Daoy (cell line): ENCODE measurements around the gene CNTF. TPM values are rescaled to one million over a fixed set of nuclear protein-coding genes. Genes with fewer than 3 reads are reported as not detected.
A peak's percentile ranks its signal among the peaks of the same experiment; 100 is the strongest.
"Not testable (repeated sequence)": the region's sequence is repeated elsewhere in the genome, so short reads cannot be mapped to it uniquely, and the experiment has no call there.

Source experiments
- DNase-seq: peaks from one replicate; pipeline ENCODE4 v3.0.0-alpha.2; 2015; ENCODE audit warnings: low read depth
- total RNA-seq: library from RNA; depleted of rRNA; stranded (reverse); fragments of >200 nt; shearing (Covaris generic); gene quantifications from 2 replicates; pipeline ENCODE4 v1.2.3, GENCODE V29; 2014; rRNA removed

The CNTF gene, protein sequence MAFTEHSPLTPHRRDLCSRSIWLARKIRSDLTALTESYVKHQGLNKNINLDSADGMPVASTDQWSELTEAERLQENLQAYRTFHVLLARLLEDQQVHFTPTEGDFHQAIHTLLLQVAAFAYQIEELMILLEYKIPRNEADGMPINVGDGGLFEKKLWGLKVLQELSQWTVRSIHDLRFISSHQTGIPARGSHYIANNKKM
- 0.65 and 1.8 TPM in 2 replicates for total RNA-seq

DNA sequence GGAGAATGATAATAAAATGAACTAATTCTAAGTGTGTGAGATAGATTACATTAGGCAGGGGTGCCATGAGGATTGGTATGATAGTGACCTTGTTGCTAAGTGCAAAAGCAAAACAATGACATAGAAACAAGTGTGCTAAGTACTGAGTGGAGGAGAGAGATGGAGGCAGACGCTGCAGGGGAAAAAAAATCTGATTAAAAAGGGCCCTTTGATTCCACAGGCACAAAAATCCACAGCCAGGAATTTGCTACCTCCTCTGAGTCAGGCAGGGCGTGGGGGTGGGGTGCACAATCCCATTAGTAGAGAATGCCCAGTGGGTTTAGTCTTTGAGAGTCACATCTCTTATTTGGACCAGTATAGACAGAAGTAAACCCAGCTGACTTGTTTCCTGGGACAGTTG, at the start of gene CNTF:
CNTF (plus strand) TSS at position 322 of the 400 bp plus-strand sequence. CDS start 88 bp downstream, outside the sequence.
- DNase-seq = no peak

DNA sequence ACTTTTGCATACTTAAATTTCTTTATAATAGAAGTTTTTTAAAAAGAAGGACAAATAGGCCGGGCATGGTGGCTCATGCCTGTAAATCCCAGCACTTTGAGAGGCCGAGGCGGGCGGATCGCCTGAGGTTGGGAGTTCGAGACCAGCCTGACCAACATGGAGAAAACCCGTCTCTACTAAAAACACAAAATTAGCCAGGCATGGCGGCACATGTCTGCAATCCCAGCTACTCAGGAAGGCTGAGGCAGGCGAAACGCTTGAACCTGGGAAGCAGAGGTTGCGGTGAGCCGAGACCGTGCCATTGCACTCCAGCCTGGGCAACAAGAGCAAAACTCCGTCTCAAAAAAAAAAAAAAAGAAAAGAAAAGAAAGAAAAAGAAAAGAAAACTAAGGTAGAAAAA, 49.6 kb upstream of the CNTF start:
- not testable (repeated sequence) for DNase-seq

DNA sequence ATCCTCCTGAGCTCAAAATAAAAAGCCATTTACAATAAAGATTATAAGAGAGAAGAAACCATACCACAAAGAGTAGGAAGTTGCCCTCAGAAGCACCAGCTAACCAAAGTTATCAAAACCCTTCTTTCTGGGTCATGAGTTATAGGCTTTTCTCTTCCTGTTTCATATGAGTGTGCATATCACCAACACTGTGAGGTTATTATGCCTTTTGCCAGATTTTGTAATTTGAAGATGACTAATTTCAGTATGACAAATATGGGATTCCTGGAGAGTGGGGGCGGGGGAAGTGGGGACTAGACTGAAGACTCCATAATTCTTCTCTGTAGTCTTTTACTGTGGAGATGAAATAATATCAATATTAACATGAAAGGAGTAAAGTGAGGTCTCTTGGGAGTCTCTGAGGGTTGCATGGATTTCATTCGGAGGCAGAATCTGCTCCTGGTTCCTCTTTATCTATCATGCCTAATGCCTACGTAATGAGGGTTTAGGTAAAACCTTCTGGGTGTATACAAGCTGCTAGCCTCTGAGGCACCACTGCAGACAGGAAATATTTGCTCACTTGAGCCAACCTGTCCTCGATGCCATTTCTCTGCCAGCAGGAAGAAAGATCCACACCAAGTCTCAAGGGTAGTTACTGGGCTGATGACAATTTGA, 48.9 kb upstream of the CNTF start:
- peak; percentile 84 for DNase-seq

DNA sequence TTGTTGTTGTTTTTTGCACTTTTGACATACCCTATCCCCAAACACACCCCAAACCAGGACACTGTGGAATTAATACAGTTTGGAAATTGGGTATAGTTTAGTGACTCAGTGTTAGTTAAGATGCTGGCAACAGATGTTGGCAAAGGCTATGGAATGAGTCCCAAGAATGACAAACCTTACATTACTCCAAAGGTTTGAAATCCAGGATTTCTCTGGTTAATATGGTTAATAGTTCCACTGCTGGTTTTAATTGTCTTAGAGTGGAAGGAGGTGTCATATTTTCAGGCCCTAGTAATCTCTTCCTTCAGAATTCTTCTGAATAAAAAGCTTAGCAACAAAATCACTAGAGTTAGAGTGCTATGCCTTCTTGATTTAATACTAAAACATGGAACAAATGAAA, 47.6 kb upstream of the CNTF start:
- peak; percentile 30 for DNase-seq

DNA sequence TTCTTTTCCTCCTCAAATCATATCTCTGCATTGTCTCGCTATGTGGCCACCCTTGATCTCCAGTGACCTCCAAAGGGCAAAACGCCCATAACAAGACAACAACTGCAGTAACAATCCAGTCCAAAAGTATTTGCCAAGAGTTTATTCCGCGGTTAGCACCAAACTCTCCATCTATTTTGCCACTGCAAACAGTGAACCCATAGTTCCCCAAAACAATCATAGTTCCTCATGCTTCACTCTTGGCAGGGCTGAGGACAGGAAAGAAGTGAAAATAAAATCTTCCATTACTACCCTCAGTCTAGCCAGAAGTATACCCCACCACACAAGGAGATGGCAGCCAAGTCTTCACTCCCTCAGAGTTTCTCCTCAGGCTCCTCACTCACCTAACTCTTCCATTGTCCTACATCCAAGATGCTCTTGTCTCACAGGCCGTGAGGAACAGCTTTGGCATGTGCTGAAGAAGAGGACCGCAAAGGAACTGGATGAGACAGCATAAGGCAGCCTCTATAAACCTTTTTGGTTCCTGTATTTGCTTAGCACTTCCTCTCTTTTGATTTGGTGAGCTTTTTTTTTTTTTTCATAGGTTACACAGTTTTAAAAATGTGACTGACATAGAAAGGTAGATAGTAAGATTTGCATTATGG, 47.0 kb upstream of the CNTF start, which contains the start of gene LPXN:
LPXN (minus strand) TSS at position 480 of the 644 bp plus-strand sequence; CDS start at position 396, 84 bp downstream.
- peak; percentile 80 for DNase-seq

DNA sequence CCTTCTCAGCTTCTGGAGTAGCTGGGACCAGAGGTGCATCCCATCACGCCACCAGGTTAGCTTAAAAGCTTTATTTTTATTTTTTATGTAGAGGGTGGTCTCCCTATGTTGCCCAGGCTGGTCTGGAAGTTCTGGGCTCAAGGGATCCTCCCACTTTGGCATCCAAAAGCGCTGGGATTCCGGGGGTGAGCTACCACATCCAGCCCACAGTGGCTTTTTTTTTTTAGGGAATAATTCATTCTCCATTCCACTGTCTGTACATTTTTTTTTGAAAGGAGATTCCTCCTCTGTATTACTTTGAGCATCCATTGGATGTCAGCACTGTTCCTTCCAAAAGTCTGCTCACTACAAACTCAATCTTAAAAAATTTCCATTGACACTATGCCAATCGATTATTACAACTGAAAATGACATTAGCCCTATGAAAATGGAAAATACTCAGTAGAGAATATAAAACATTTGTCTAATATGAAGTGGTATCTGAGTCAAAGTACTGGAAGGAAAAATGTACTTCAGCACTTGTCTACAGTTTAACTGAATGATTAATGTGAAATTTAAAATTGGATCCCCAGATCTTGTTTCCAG, 45.5 kb upstream of the CNTF start:
- peak; percentile 40 for DNase-seq

DNA sequence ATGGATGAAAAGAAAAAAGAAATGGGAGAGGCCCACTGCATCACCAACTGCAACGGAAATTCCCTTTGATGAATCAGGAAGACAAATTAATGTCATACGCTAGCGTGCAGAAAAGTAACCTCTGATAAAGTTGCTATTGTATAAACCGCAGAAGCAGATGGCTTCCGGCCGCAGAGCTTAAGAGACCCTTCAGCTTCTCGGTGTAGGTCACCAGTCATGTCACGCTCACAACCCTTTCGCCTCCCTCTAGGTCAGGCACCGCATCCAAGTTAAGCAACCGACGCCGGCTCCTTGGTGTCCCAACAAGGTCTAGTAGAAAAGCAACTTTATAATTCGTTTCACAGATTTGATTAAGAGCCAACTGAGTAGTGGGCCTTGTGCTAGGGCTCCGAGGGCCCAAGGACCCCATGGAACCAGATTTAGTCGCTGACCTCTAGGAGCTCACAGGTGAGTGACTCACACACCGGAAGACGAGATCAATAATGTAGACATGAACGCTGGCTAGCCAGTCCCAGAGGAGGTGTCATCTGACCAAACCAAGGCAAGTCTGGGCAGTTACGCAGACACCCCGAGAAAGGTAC, 44.8 kb upstream of the CNTF start:
- peak; percentile 92 for DNase-seq

DNA sequence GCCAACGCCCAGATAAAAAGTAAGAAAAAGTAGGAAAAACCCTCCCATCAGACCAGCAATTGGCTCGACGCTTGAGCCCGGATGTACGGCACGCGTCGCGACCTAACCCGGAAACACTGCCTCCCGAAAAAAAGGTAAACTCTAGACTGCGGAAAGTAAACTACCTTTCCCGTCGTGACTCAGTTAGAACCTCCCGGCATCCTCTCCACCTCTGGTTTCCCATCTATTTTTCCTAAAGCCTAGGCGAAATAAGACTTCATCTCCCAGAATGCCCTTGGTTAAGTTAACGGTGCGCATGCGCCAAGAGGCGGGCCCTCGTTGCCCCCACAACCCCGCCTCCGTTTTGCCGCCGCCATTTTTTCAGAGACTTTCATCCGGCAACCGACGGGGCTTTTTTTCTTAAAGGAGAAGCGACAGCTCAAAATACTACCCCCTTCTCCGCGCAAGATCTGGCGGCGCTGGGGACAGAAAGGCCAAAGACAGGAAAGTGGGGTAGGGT, 44.3 kb upstream of the CNTF start:
- DNase-seq = peak; percentile 96

DNA sequence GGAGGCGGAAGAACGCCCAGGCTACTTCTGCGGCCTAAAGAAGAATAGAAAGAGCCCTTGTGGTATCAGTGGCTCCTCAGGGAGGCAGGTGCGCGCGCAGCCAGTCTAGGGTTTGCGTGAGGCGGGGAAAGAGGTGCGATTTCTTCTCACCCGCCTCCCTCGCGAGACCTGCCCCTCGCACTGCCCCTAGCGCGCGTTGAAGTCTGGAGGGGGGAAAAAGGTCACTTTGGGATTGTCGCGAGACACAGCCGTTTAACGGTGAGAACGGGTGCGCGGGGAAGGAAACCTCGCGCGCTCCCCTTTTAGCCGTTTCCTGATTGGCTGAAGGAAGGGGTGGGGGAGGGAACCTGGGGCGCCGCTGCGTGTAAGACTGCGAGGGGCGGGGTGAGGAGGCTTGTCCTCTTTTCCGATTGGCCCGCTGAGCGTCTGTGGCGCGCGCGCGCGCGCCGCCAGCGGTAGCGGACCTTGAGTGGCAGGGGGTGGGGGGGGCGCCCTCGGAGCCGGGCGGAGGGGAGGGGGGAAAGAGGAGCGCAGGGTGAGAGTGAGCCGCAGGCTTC, 43.8 kb upstream of the CNTF start, which contains the start of gene ZFP91:
ZFP91 (plus strand) TSS at position 429 of the 557 bp plus-strand sequence. CDS start 219 bp downstream, outside the sequence.
- peak; percentile 98 for DNase-seq

DNA sequence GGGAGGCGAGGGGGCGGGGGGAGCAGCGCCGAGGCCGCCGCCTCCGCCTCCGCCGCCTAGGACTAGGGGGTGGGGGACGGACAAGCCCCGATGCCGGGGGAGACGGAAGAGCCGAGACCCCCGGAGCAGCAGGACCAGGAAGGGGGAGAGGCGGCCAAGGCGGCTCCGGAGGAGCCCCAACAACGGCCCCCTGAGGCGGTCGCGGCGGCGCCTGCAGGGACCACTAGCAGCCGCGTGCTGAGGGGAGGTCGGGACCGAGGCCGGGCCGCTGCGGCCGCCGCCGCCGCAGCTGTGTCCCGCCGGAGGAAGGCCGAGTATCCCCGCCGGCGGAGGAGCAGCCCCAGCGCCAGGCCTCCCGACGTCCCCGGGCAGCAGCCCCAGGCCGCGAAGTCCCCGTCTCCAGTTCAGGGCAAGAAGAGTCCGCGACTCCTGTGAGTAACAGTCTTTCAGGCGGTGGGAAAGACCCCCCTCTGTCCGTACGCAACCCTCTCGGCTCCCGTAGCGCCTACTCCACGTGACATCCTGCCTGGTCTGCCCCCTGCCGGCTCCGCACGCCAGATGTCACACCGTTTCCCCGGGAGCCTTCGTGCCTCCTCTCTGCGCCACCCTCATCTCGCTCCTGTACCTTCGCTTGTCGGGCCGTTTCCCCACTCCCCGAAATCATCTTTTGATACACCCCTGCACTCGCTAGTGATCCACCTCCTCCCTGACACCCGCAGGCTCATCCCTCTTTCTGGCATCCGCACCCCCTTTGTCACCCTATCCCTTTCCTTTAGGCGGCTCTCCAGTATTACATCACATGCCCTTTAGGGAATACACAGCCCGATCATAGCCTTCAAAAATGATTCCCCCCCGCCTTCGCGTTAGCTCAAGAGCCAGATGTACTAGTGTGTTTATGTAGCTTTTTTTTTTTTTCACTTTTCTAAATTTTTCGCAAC, 43.0 kb upstream of the CNTF start:
- DNase-seq = peak; percentile 95

DNA sequence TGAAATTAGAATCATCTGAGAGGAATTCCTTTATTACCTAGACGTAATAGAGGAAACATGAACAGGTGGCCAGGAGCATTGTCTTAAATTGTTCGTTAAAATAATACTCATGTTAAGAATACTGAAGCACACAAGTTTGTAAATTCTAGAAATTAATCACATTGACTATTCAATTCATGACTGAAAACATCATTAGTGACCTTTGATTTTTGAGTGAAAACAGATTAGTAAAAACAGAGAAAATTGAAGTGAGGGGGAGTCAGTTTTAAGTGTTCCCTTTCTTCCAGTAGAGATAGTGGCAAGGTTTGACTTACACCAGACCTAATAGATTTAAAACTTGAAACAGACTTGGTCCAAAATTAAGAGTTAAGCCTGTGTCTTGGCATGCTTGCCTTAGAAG, 42.2 kb upstream of the CNTF start:
- DNase-seq = no peak

DNA sequence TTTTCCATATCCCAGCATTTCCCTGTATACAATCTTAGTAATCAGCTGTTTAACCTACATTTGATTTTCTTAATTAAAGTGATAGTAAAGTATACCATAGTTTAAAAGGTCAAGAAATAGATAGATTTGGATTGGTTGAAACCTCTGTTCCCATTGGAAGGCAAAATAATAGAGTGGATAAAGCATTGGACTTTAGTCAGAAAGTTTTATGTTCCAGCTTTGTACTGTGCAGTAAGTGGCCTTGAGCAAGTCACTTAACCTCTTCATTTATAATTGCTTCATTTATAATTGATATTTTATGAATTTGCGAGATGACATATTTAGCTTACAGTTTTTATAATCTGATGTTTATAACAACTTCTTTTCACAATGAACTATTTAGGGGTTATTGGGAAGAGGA, 40.0 kb upstream of the CNTF start:
- no peak for DNase-seq

DNA sequence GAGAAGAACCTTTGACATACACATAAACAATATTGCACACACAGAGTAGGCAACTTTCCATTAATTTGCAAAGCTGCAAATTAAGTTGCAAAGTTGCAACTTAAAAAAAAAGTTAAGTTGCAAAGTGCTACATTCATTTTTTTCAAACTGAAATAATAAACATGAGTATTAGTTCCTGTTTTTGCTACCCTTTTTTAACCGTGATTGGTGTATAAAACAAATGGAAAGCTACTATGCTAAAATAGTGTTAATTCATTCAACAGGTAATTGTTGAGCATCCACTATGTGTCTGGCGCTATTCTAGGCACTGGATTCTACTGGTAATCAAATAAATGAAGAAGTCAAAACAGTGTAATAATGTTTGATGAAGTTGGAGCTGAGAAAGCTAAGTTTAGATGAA, 35.5 kb upstream of the CNTF start:
- DNase-seq = no peak

DNA sequence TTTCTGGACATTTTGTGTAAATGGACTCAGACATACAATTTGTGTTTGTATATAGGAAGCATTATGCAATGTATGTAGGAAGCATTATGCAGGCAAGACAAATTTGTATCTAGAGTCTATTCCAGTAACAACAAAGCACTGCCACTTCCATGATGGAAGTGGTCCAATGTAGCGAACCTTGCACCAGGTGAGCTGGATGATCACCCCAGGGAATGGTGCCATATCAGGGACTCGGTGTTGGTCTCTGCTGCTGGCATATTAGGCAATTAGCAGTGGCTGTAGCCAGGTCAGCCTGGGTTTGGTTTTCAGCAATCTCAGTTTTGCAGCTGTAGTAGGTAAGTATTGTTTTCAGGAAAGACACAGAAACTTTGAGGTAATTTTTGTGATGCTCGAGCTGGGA, 30.8 kb upstream of the CNTF start:
- DNase-seq = no peak

DNA sequence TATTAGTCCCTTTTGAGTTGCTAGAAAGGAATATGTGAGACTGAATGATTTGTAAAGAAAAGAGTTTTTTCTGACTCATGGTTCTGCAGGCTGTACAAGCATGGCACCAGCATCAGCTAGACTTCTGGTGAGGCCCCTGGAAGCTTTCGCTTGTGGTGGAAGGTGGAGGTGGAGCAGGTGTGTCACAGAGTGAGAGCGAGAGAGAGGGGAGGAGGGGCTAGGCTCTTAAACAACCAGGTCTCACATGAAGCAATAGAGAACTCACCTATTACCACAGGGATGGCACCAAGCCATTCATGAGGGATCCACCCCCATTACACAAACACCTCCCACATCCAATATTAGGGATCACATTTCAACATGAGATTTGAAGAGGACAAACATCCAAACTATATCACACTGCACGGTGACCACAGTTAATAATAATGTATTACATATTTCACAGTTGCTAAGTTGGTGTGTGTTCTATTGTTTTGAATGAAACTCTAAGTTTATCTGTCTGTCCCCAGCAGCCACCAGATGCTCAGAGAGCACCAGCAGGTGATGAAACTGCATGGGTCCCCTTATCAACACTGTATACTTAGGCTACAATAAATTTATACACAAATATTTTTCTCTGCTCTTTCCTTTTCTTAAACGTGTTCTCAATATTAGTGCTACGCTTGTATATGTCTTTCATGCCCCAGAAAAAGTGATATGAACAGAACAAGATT, 29.5 kb upstream of the CNTF start:
- no peak for DNase-seq

DNA sequence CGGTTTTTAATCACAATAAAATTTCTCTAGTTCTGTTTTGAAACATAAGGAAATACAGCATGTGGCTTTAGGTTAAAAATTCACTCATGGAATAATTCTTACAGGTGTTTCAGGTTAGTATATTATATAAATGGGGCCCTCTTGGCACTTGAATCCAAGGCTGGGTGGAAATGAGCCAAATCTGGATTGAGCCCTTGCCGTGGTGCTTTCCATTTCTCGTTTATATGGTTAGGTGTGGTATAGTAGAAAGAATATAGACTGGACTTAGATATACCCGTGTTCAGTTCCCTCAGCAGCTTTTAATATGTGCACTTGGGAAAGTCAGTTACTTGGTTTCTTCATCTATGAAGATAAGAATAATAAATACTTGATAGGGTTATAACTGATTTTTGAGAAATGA, 27.6 kb upstream of the CNTF start:
- no peak for DNase-seq

DNA sequence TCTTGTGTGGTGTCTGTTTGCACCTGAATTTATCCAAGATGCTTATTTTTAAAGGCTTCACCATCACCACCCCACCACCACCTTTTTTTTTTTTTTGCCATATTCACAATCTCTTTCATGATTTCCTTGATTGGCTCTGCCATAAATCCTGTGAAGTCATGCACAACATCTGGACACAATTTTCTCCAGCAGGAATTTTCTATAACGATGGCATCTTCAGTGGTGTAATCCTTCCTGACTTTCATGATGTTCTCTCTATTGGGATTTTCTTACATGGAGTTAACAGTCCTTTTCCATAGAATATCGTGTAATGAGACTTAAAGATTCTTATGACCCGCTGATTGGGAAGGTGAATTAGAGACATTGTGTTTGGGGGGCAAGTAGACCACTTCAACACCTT, 25.8 kb upstream of the CNTF start:
- no peak for DNase-seq

DNA sequence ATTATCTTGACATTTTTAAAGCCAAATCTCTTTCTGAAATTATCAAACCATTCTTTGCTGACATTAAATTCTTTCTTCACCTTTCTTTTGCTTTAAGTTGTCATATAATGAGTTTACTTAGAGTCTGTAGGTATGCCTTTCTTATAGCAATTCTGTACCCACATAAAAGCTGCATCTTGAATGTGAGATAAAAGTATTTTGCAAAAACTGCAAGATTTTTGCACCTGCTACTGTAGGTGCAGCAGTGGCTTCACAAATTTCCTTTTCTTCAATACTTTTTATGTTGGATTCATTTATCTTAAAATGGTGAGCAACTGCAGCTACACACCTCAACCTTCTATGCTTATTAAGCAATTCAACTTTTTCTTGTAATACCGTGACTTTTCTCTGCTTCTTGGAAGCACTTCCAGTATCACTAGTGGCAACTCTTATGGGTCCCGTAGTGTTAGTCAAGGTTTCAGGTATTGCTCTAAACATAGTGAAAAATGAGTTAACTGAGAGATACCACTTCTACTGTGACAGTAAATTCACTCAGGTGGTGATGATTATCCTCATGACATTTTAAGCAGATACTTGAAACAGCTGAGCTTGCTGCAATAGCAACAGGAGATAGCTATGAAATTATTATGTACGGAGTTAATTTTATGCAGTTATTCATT, 24.9 kb upstream of the CNTF start:
- no peak for DNase-seq

DNA sequence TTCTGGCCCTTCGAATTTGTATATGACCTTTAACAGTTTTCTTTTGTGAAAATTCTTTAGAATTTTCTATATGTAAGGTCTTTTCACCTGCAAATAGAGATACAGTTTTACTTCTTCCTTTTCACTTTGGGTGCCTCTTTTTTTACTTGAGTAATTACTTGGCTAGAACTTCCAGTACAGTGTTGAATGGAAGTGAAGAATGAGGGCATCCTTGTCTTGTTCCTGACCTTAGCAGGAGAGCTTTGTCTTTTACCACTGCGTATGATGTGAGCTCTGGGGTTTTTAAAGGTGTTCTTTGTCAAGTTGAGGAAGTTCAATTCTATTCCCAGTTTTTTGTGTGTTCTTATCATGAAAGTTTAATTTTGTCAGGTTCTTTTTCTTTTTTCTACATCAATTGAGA, 22.0 kb upstream of the CNTF start:
- DNase-seq = no peak
